Type B pancreatic cell (in vitro differentiated cells): ENCODE data around the gene COX19. TPM values are rescaled to one million over a fixed set of nuclear protein-coding genes. Genes with fewer than 3 reads are reported as not detected.
"Not testable (repeated sequence)": the region's sequence is repeated elsewhere in the genome, so short reads cannot be mapped to it uniquely, and the experiment has no call there.

Source experiments
- DNase-seq: peaks from one replicate; pipeline ENCODE4 v3.0.0; 2021; ENCODE audit warnings: mixed read lengths; ENCODE audit not compliant: unreplicated experiment; ENCODE audit errors: extremely low spot score
- H3K27ac Mint-ChIP-seq: 2 replicates; pipeline ENCODE4 v1.8.0; 2021; ENCODE audit warnings: mild to moderate bottlenecking, mixed read lengths
- H3K27me3 Mint-ChIP-seq: 2 replicates; pipeline ENCODE4 v1.8.0; 2021; ENCODE audit warnings: mixed read lengths
- H3K36me3 Mint-ChIP-seq: 2 replicates; pipeline ENCODE4 v1.8.0; 2021; ENCODE audit warnings: mixed read lengths
- H3K4me1 Mint-ChIP-seq: one replicate; pipeline ENCODE4 v1.8.0; 2021; ENCODE audit warnings: mixed read lengths; ENCODE audit not compliant: unreplicated experiment
- H3K4me3 Mint-ChIP-seq: 2 replicates; pipeline ENCODE4 v1.8.0; 2021; ENCODE audit warnings: mild to moderate bottlenecking, mixed read lengths
- H3K9me3 Mint-ChIP-seq: 2 replicates; pipeline ENCODE4 v1.8.0; 2021; ENCODE audit warnings: mixed read lengths
- CTCF ChIP-seq: fragments of 200-600 bp; sonication (generic); conservative IDR thresholded peaks from 2 replicates; pipeline ENCODE4 v1.5.0; 2021; ENCODE audit warnings: antibody characterized with exemption, mild to moderate bottlenecking
- total RNA-seq: library from RNA; stranded (reverse); gene quantifications from 2 replicates; pipeline ENCODE4 v1.2.1, GENCODE V29; 2021; ENCODE audit warnings: low replicate concordance

Gene COX19
- total RNA-seq, 1 donor from 2014 or later, result 15.4 TPM

- TF ChIP-seq CTCF, result no peak
- H3K36me3 Mint-ChIP-seq, result no peaks in the 10 kb centered on the region
- no peaks in the 10 kb centered on the region for H3K27me3 Mint-ChIP-seq
- H3K4me1 Mint-ChIP-seq, result peaks cover 4% of the 10 kb centered on the region
- no peaks in the 10 kb centered on the region for H3K9me3 Mint-ChIP-seq
- no peak for DNase-seq
- H3K27ac Mint-ChIP-seq, result no peak overlapping the region
- H3K4me3 Mint-ChIP-seq, result no peak overlapping the region
Measured at GRCh38 chr7:925601-926000, 49.7 kb downstream of the COX19 start.

GRCh38 chr7:924541-925231 lies 50.7 kb downstream of the COX19 start:
- DNase-seq, result no peak
- no peaks in the 10 kb centered on the region for H3K36me3 Mint-ChIP-seq

GRCh38 chr7:924042-924441 lies 51.3 kb downstream of the COX19 start:
- H3K27ac Mint-ChIP-seq, H3K27me3 Mint-ChIP-seq: not testable (repeated sequence)

More at GRCh38 chr7:924541-925231, 50.7 kb downstream of the COX19 start:
- TF ChIP-seq CTCF, result no peak
- H3K27me3 Mint-ChIP-seq, result no peaks in the 10 kb centered on the region
- no peak overlapping the region for H3K27ac Mint-ChIP-seq
- peaks cover 4% of the 10 kb centered on the region for H3K4me1 Mint-ChIP-seq
- H3K4me3 Mint-ChIP-seq, result no peak overlapping the region
- no peaks in the 10 kb centered on the region for H3K9me3 Mint-ChIP-seq

GRCh38 chr7:923108-924041 lies 52.0 kb downstream of the COX19 start:
- no peaks in the 10 kb centered on the region for H3K36me3 Mint-ChIP-seq
- peaks cover 4% of the 10 kb centered on the region for H3K4me1 Mint-ChIP-seq
- no peak for DNase-seq
- H3K9me3 Mint-ChIP-seq, result no peaks in the 10 kb centered on the region
- H3K27ac Mint-ChIP-seq, result no peak overlapping the region
- no peak for TF ChIP-seq CTCF
- H3K27me3 Mint-ChIP-seq, result no peaks in the 10 kb centered on the region
- H3K4me3 Mint-ChIP-seq, result no peak overlapping the region

More at GRCh38 chr7:924042-924441, 51.3 kb downstream of the COX19 start:
- not testable (repeated sequence) for H3K9me3 Mint-ChIP-seq, DNase-seq, H3K4me1 Mint-ChIP-seq, H3K4me3 Mint-ChIP-seq, H3K36me3 Mint-ChIP-seq

GRCh38 chr7:922334-923107 lies 52.8 kb downstream of the COX19 start:
- Mint-ChIP-seq H3K27me3 (no peaks in the 10 kb centered on the region), H3K27ac (no peak overlapping the region), H3K4me1 (peaks cover 3% of the 10 kb centered on the region), H3K4me3 (no peak overlapping the region), H3K36me3 (no peaks in the 10 kb centered on the region), H3K9me3 (no peaks in the 10 kb centered on the region)
- TF ChIP-seq CTCF, result no peak
- no peak for DNase-seq
